GM19193 (cell line): ENCODE data around the gene DNAJC2.
A peak's percentile ranks its signal among the peaks of the same experiment; 100 is the strongest.

Experiments used
- POLR2A ChIP-seq: IDR thresholded peaks from 4 replicates; pipeline ENCODE4 v1.6.1; 2011; ENCODE audit not compliant: insufficient read depth, insufficient read length; ENCODE audit errors: extremely low read depth

Gene DNAJC2

GRCh38 chr7:103297837-103298179 is 46.8 kb downstream of the DNAJC2 start:
- no peak for TF ChIP-seq POLR2A

DNA sequence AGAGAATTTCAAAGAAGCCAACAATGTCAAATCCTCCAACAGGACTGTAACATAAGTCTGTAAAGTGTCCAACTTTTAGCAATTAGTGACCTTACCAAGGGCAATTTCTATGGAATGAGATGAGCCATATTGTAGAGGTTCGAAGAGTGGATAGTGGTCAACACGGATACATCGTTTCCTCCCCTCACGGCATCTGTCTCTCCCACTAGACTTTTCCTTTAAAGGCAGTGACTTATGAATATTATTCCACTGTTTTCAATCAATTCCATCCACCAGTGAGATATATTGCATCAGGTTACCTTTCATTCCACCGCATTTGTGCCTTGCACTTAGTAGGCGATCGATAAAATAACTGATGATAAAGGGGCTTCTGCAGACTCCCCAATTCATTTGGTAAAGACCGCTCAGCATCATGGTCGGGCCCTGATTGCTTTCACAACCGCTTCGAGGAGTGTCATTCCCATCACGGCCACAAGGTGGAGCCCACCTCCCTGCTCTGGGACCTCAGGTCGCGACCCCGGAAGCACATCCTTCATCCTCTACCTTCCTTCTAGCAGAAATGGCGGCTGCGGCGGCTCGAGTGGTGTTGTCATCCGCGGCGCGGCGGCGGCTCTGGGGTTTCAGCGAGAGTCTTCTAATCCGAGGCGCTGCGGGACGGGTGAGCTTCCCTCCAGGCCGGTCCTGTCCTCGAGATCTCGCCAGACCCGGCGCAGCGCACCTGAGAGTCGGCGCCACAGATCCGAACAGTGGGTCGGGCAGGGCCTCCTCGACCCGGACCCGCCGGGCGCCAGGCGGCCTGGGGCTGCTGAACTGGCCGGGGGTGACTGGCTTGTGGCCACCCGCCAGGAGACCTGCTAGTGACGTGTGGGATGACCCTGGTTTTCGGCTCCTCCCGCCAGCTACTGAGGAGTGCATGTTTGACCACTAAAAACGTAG is 47.4 kb downstream of the DNAJC2 start, which contains the start of gene PMPCB:
PMPCB (plus strand) TSS at position 535 of the 936 bp plus-strand sequence; CDS start at position 560, 25 bp downstream.
- TF ChIP-seq POLR2A = peak; percentile 85

GRCh38 chr7:103293526-103293925 is 51.0 kb downstream of the DNAJC2 start:
- no peak for TF ChIP-seq POLR2A

GRCh38 chr7:103292122-103292521 is 52.4 kb downstream of the DNAJC2 start:
- no peak for TF ChIP-seq POLR2A
